ENCODE data around the gene ZNF79. TPM values are rescaled to one million over a fixed set of nuclear protein-coding genes. Genes with fewer than 3 reads are reported as not detected.

The ZNF79 gene
- total and polyA plus RNA-seq, 9 of the 15 experiments (the other 6 are each of a cell fraction or from before 2014, with no cell fraction given), result 0.62 to 7.0 (median 4.1) TPM

- TF ChIP-seq YBX1 (IDR thresholded peaks at IDR 0.05) (no peak), SP1 (CRISPR knock-in tag; IDR thresholded peaks at IDR 0.05) (peak; percentile 94), SMARCA5 (IDR thresholded peaks at IDR 0.05) (no peak), ZNF212 (CRISPR knock-in tag; IDR thresholded peaks at IDR 0.05) (no peak), IRF9 (tag; IDR thresholded peaks at IDR 0.05) (no peak), ZZZ3 (IDR thresholded peaks at IDR 0.05) (peak; percentile 98), CXXC5 (CRISPR knock-in tag; IDR thresholded peaks at IDR 0.05) (peak; percentile 81), ATF2 (CRISPR knock-in tag; IDR thresholded peaks at IDR 0.05) (no peak), NFIX (CRISPR knock-in tag; IDR thresholded peaks at IDR 0.05; ENCODE audit: low read depth) (no peak), TCF3 (CRISPR knock-in tag; IDR thresholded peaks at IDR 0.05) (peak; percentile 35; the same call in 1 of the 2 replicates), MTA3 (IDR thresholded peaks at IDR 0.05; ENCODE audit: borderline replicate concordance) (peak; percentile 99), CTCFL (IDR thresholded peaks at IDR 0.05; ENCODE audit: borderline replicate concordance, insufficient read depth, low read depth, low read length, poor library complexity, severe bottlenecking) (no peak), SMARCC2 (IDR thresholded peaks at IDR 0.05; ENCODE audit: low read depth) (no peak)
- TF ChIP-seq, protein P1, sequence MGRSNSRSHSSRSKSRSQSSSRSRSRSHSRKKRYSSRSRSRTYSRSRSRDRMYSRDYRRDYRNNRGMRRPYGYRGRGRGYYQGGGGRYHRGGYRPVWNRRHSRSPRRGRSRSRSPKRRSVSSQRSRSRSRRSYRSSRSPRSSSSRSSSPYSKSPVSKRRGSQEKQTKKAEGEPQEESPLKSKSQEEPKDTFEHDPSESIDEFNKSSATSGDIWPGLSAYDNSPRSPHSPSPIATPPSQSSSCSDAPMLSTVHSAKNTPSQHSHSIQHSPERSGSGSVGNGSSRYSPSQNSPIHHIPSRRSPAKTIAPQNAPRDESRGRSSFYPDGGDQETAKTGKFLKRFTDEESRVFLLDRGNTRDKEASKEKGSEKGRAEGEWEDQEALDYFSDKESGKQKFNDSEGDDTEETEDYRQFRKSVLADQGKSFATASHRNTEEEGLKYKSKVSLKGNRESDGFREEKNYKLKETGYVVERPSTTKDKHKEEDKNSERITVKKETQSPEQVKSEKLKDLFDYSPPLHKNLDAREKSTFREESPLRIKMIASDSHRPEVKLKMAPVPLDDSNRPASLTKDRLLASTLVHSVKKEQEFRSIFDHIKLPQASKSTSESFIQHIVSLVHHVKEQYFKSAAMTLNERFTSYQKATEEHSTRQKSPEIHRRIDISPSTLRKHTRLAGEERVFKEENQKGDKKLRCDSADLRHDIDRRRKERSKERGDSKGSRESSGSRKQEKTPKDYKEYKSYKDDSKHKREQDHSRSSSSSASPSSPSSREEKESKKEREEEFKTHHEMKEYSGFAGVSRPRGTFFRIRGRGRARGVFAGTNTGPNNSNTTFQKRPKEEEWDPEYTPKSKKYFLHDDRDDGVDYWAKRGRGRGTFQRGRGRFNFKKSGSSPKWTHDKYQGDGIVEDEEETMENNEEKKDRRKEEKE (IDR thresholded peaks at IDR 0.05; ENCODE audit: borderline replicate concordance in 1 of 2, control insufficient read depth in 1 of 2, low read depth in 2 of 2, low read length in 1 of 2), result no peak; a peak in 1 of 4 replicates
- TF ChIP-seq, protein P2, sequence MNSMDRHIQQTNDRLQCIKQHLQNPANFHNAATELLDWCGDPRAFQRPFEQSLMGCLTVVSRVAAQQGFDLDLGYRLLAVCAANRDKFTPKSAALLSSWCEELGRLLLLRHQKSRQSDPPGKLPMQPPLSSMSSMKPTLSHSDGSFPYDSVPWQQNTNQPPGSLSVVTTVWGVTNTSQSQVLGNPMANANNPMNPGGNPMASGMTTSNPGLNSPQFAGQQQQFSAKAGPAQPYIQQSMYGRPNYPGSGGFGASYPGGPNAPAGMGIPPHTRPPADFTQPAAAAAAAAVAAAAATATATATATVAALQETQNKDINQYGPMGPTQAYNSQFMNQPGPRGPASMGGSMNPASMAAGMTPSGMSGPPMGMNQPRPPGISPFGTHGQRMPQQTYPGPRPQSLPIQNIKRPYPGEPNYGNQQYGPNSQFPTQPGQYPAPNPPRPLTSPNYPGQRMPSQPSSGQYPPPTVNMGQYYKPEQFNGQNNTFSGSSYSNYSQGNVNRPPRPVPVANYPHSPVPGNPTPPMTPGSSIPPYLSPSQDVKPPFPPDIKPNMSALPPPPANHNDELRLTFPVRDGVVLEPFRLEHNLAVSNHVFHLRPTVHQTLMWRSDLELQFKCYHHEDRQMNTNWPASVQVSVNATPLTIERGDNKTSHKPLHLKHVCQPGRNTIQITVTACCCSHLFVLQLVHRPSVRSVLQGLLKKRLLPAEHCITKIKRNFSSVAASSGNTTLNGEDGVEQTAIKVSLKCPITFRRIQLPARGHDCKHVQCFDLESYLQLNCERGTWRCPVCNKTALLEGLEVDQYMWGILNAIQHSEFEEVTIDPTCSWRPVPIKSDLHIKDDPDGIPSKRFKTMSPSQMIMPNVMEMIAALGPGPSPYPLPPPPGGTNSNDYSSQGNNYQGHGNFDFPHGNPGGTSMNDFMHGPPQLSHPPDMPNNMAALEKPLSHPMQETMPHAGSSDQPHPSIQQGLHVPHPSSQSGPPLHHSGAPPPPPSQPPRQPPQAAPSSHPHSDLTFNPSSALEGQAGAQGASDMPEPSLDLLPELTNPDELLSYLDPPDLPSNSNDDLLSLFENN (IDR thresholded peaks at IDR 0.05; ENCODE audit: low read depth in 2 of 2, low read length in 2 of 2), result peak in 1 of 2 experiments; percentile 77; a peak in 2 of 4 replicates
These were observed 26.8 kb downstream of the ZNF79 start, which contains the start of the genes LRSAM1 and RPL12 (continued) for GRCh38 chr9:127450830-127451607.
